HEK293T (cell line): Measurements from ENCODE around the gene POGLUT3.

Experiments
- CTCF ChIA-PET: fragments of 350-600 bp; formaldehyde crosslinking; extraction: SDS; loops from one replicate; lab custom pipeline; 2021; ENCODE audit warnings: antibody characterized with exemption, inconsistent platforms; lab: Yijun Ruan, JAX
- POLR2A ChIA-PET: fragments of 350-600 bp; formaldehyde crosslinking; extraction: SDS; loops from one replicate; lab custom pipeline; 2020; ENCODE audit warnings: antibody characterized with exemption, inconsistent platforms; lab: Yijun Ruan, JAX
- DNase-seq: peaks from one replicate; pipeline ENCODE4 v3.0.0; 2012; ENCODE audit warnings: mixed read lengths; ENCODE audit errors: extremely low spot score
- ARNT ChIP-seq: fragments of 450-650 bp; IDR thresholded peaks from 2 replicates; pipeline ENCODE4 v1.6.1; 2017; ENCODE audit warnings: mild to moderate bottlenecking
- BHLHE40 ChIP-seq: fragments of 450-650 bp; IDR thresholded peaks from 2 replicates; pipeline ENCODE4 v1.6.1; 2016; ENCODE audit warnings: mild to moderate bottlenecking, moderate library complexity, borderline replicate concordance
- CTBP1 ChIP-seq: fragments of 450-650 bp; IDR thresholded peaks from 2 replicates; pipeline ENCODE4 v1.6.1; 2016; ENCODE audit warnings: borderline replicate concordance
- ELF4 ChIP-seq: fragments of 450-650 bp; IDR thresholded peaks from 2 replicates; pipeline ENCODE4 v1.6.1; 2017; ENCODE audit warnings: antibody characterized with exemption
- FOXA1 ChIP-seq: fragments of 450-650 bp; IDR thresholded peaks from 2 replicates; pipeline ENCODE4 v1.6.1; 2016; ENCODE audit warnings: mild to moderate bottlenecking
- FOXK2 ChIP-seq: fragments of 450-650 bp; IDR thresholded peaks from 2 replicates; pipeline ENCODE4 v1.6.1; 2016; ENCODE audit warnings: mild to moderate bottlenecking
- FOXM1 ChIP-seq: fragments of 450-650 bp; IDR thresholded peaks from 2 replicates; pipeline ENCODE4 v1.6.1; 2017; ENCODE audit warnings: mild to moderate bottlenecking, borderline replicate concordance
- HDGF ChIP-seq: fragments of 450-650 bp; IDR thresholded peaks from 2 replicates; pipeline ENCODE4 v1.6.1; 2017; ENCODE audit warnings: antibody characterized with exemption, borderline replicate concordance
- L3MBTL2 ChIP-seq: fragments of 450-650 bp; conservative IDR thresholded peaks from 2 replicates; pipeline ENCODE4 v1.6.1; 2016; ENCODE audit warnings: mild to moderate bottlenecking
- LEF1 ChIP-seq: fragments of 450-650 bp; IDR thresholded peaks from 2 replicates; pipeline ENCODE4 v1.6.1; 2017; ENCODE audit warnings: mild to moderate bottlenecking, borderline replicate concordance
- NFRKB ChIP-seq: fragments of 450-650 bp; IDR thresholded peaks from 2 replicates; pipeline ENCODE4 v1.6.1; 2016; ENCODE audit warnings: mild to moderate bottlenecking, moderate library complexity
- SP1 ChIP-seq: fragments of 450-650 bp; IDR thresholded peaks from 2 replicates; pipeline ENCODE4 v1.6.1; 2017
- SUZ12 ChIP-seq: fragments of 450-650 bp; IDR thresholded peaks from 2 replicates; pipeline ENCODE4 v1.6.1; 2016; ENCODE audit warnings: mild to moderate bottlenecking
- TARDBP ChIP-seq: fragments of 450-650 bp; IDR thresholded peaks from 2 replicates; pipeline ENCODE4 v1.6.1; 2016
- ZNF384 ChIP-seq: fragments of 450-650 bp; IDR thresholded peaks from 2 replicates; pipeline ENCODE4 v1.6.1; 2016
- TF ChIP-seq, protein P1 (sequence below): fragments of 450-650 bp; IDR thresholded peaks from 2 replicates; pipeline ENCODE4 v1.6.1; 2016

POGLUT3 gene

DNA sequence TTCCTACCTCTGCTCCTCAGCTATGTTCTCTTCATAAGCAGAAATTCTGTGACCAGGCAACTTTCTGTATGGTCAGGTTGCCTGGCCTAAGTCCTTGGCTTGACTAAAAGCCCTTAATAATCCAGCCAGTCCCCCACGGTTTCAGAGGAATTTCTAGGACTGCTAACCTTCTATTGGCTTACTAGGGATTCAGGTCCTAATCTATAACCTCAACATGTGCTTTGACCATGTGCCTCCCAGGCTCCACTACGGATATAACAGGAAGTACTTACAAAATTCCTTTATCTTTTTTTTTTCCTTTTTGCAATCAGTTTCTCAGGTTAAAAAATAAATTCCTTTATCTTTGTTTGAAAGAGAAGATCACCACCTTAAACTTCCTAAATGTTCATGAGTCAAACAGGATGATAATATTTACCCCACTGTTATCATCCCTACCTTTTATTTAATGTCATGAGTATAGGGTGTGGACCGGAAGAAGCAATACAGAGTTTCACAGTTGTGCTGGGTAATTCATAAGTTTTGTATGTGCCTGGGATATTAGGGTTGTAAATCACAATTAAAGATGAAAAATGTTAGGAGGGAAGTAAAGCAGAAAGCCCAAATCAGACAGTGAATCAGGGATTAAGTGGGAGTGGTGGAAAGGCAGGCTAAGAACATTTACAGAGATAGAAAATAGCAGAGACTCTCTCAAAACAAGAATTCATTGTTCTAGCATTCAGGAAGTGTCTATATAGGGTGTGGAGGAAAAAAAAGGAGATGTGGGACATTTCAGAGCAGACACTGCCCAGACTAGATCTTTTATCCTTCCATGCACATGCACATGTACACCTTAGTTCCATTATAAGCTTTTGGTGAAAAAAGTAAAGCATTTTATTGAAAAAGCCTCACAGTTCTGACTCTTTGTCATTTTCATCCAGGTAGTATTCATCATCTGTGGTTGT lies 10.7 kb upstream of the POGLUT3 start:
- POLR2A ChIA-PET, result no interaction called here
- CTCF ChIA-PET, result no interaction called here
- DNase-seq, result no peak
- TF ChIP-seq TARDBP (no peak), ARNT (no peak), FOXA1 (no peak), HDGF (no peak), FOXK2 (no peak)
- TF ChIP-seq, protein P1, sequence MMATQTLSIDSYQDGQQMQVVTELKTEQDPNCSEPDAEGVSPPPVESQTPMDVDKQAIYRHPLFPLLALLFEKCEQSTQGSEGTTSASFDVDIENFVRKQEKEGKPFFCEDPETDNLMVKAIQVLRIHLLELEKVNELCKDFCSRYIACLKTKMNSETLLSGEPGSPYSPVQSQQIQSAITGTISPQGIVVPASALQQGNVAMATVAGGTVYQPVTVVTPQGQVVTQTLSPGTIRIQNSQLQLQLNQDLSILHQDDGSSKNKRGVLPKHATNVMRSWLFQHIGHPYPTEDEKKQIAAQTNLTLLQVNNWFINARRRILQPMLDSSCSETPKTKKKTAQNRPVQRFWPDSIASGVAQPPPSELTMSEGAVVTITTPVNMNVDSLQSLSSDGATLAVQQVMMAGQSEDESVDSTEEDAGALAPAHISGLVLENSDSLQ, result no peak

DNA sequence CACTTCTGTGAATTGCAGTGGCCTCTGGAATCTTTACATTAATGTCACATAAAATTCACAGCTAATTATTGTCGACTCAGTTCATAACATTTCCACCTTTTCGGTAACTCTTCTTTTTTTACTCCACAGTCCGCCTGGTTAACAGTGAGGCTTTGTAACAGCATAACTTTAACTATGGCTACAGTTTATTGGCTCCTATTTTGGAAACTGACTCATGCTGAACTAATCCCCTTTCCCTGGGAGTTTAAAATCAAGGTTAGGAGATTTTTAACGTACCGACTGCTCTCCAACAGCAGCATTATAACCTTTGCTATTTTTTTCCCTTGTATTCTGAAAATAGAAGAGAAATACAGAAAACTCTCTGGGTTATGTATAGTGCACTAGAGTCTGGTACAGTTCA lies 3.2 kb upstream of the POGLUT3 start:
- ChIA-PET POLR2A (no interaction called here), CTCF (no interaction called here)
- no peak for DNase-seq
- TF ChIP-seq HDGF (no peak), NFRKB (no peak), SUZ12 (no peak)

DNA sequence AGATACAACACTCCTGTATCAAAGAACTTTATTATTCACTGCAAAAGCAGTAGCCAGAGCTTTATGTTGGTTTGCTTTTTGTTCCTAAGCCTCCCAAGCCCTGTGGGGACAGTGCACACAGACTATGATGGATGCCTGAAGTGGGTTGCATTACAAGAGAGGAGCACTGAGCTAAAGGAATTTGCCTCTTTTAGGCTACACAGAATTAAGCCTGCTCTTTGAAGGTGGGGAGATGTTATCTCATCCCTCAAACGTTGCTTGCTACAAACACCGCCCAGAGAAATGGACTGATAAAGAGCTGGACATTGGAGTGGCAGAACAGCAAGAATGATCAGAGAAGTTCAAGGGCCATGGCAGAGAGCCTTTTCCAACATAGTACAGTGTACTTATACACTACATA lies 2.5 kb upstream of the POGLUT3 start:
- ChIA-PET CTCF (no interaction called here), POLR2A (no interaction called here)
- no peak for TF ChIP-seq ELF4
- TF ChIP-seq HDGF, result no peak
- TF ChIP-seq ARNT, result no peak
- TF ChIP-seq FOXK2, result no peak
- TF ChIP-seq ZNF384, result no peak
- TF ChIP-seq FOXA1, result no peak
- TF ChIP-seq SUZ12, result no peak
- TF ChIP-seq NFRKB, result no peak
- TF ChIP-seq CTBP1, result no peak
- TF ChIP-seq TARDBP, result no peak
- no peak for TF ChIP-seq BHLHE40
- TF ChIP-seq FOXM1, result no peak
- no peak for DNase-seq

DNA sequence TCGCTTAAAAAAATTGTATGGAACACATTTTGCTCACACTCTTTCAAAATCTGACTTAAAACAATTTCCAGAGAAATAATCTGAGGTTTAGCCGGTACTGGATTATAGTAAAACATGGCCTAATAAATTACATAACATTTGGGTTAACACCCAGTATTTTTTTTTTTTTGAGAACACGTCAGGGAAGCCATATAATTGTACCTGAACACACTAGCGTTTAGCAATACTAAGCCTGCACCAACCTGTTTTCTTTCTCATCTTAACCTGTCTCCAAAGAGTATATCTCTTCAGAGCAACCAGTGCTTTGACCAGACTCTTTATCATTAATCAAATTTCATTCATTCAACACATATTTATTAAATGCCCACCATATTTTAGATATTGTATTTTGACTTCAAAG lies 2.0 kb upstream of the POGLUT3 start:
- ChIA-PET POLR2A (no interaction called here), CTCF (no interaction called here)
- TF ChIP-seq ELF4 (no peak), BHLHE40 (no peak), CTBP1 (no peak), HDGF (no peak), SP1 (no peak), SUZ12 (no peak), ARNT (no peak), FOXA1 (no peak), NFRKB (no peak), L3MBTL2 (no peak), ZNF384 (no peak), FOXK2 (no peak), FOXM1 (no peak)
- TF ChIP-seq, protein P1, result no peak
- no peak for DNase-seq

DNA sequence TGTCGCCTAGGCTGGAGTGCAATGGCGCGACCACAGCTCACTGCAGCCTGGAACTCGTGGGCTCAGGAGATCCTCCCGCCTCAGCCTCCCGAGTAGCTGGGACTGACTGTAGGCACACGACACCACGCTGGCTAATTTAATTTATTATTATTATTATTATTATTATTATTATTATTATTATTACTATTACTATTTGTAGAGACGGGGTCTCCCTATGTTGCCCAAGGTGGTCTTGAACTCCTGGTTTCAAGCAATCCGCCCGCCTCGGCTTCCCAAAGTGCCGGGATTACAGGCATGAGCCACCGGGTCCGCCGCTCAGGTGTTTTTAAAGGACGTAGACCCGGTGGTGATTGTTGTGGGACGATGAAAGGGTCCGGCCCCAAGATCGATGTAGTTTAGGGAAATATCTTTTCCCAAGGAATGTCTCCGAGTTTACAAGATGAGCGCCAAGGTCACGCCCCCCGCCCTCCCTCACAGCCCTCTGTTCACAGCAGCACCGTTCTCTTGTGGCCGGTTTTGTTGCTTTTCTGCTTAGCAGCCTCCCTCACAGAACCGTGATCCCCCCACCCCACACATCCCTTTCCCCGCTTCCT lies 728 bp upstream of the POGLUT3 start:
- ChIA-PET POLR2A (interaction anchor here (0.5 to 1.6 kb wide), 5 partner anchors 32 to 119 kb away, joined by 3 to 8 read pairs (median 3); partner anchors contain the start of gene C11orf65), CTCF (no interaction called here)
- no peak for TF ChIP-seq NFRKB
- no peak for TF ChIP-seq ZNF384
- no peak for TF ChIP-seq ARNT
- TF ChIP-seq FOXA1, result no peak
- TF ChIP-seq L3MBTL2, result no peak
- TF ChIP-seq LEF1, result no peak
- no peak for TF ChIP-seq BHLHE40
- no peak for TF ChIP-seq SP1
- TF ChIP-seq, protein P1, result no peak
- no peak for TF ChIP-seq ELF4
- no peak for TF ChIP-seq FOXK2
- TF ChIP-seq CTBP1, result no peak
- TF ChIP-seq SUZ12, result no peak
- no peak for TF ChIP-seq FOXM1
- TF ChIP-seq HDGF, result no peak
- TF ChIP-seq TARDBP, result no peak
- DNase-seq, result no peak
